Lower lobe of right lung (tissue), 2 donors: ENCODE data around the gene PTCSC3. TPM values are rescaled to one million over a fixed set of nuclear protein-coding genes. Genes with fewer than 3 reads are reported as not detected.

Experiments used
- ATAC-seq, 2 donors: fragments of 200-7000 bp; cut with Tn5 transposase; one replicate each; pipeline ENCODE4 v1.9.1; 2020 to 2022; ENCODE audit warnings: mild to moderate bottlenecking in 2 of 2, moderate library complexity in 2 of 2
- DNase-seq: peaks from one replicate; pipeline ENCODE4 v3.0.0-alpha.2; 2020
- H3K27ac ChIP-seq: fragments of 200-600 bp; one replicate; pipeline ENCODE4 v1.8.0; 2022
- H3K27me3 ChIP-seq: fragments of 200-600 bp; one replicate; pipeline ENCODE4 v1.8.0; 2022; ENCODE audit warnings: low read depth
- H3K36me3 ChIP-seq: fragments of 200-600 bp; one replicate; pipeline ENCODE4 v1.8.0; 2022; ENCODE audit warnings: mild to moderate bottlenecking
- H3K4me1 ChIP-seq: fragments of 200-600 bp; one replicate; pipeline ENCODE4 v1.8.0; 2022
- H3K4me3 ChIP-seq: fragments of 200-600 bp; one replicate; pipeline ENCODE4 v1.8.0; 2022; ENCODE audit warnings: mild to moderate bottlenecking
- H3K9me3 ChIP-seq: fragments of 200-600 bp; one replicate; pipeline ENCODE4 v1.8.0; 2022
- CTCF ChIP-seq: fragments of 200-600 bp; IDR thresholded peaks from one replicate; pipeline ENCODE4 v1.8.0; 2022; ENCODE audit warnings: antibody characterized with exemption, mild to moderate bottlenecking
- intact Hi-C: fragments of 100-400 bp; cut with DNase I; formaldehyde crosslinking; loops from one replicate; pipeline ENCODE4 v1.11.0; 2022
- total RNA-seq: library from RNA; stranded (reverse); fragmentation: NEBNext Ultra II Directional; extraction: Animal tissue kit (Norgen Biotek cat#: 25700); gene quantifications from one replicate; pipeline ENCODE4 v1.2.1, GENCODE V29; 2021
- donor health status: DM: no; HTN: yes; CAD: no; lungs with severe emphysema.

The PTCSC3 gene
- total RNA-seq, 1 donor from 2014 or later: 1.5 TPM

- no peaks in the 10 kb centered on the region for H3K9me3 ChIP-seq
- DNase-seq: no peak
- H3K36me3 ChIP-seq: no peaks in the 10 kb centered on the region
- intact Hi-C loops: no loop called here
- H3K4me3 ChIP-seq: no peak overlapping the region
- H3K27me3 ChIP-seq: no peaks in the 10 kb centered on the region
- H3K4me1 ChIP-seq: no peaks in the 10 kb centered on the region
- ATAC-seq: no peak
- no peak for TF ChIP-seq CTCF
- no peak overlapping the region for H3K27ac ChIP-seq
Measured at GRCh38 chr14:36177489-36177888, 967 bp upstream of the PTCSC3 start.

- intact Hi-C loops: no loop called here
- no peaks in the 10 kb centered on the region for H3K9me3 ChIP-seq
- no peak overlapping the region for H3K4me3 ChIP-seq
- ATAC-seq (no peak), DNase-seq (no peak)
- no peaks in the 10 kb centered on the region for H3K27me3 ChIP-seq
- H3K27ac ChIP-seq: no peak overlapping the region
- TF ChIP-seq CTCF: no peak
- H3K36me3 ChIP-seq: no peaks in the 10 kb centered on the region
- H3K4me1 ChIP-seq: no peaks in the 10 kb centered on the region
Measured at GRCh38 chr14:36174767-36175424, 1.6 kb downstream of the PTCSC3 start.

- no peak overlapping the region for H3K4me3 ChIP-seq
- H3K27ac ChIP-seq: no peak overlapping the region
- TF ChIP-seq CTCF: no peak
- H3K9me3 ChIP-seq: no peaks in the 10 kb centered on the region
- no peak for ATAC-seq
- H3K36me3 ChIP-seq: no peaks in the 10 kb centered on the region
- no peak for DNase-seq
- no peaks in the 10 kb centered on the region for H3K4me1 ChIP-seq
- intact Hi-C loops: no loop called here
- H3K27me3 ChIP-seq: no peaks in the 10 kb centered on the region
Measured at GRCh38 chr14:36173161-36173560, 3.4 kb downstream of the PTCSC3 start.

- DNase-seq (no peak), ATAC-seq (no peak)
- Histone ChIP-seq H3K4me3 (no peak overlapping the region), H3K27me3 (no peaks in the 10 kb centered on the region), H3K36me3 (no peaks in the 10 kb centered on the region), H3K27ac (no peak overlapping the region), H3K9me3 (no peaks in the 10 kb centered on the region), H3K4me1 (no peaks in the 10 kb centered on the region)
- intact Hi-C loops: no loop called here
- no peak for TF ChIP-seq CTCF
Measured at GRCh38 chr14:36171607-36172006, 4.9 kb downstream of the PTCSC3 start.

- H3K4me1 ChIP-seq: no peaks in the 10 kb centered on the region
- no peaks in the 10 kb centered on the region for H3K9me3 ChIP-seq
- no peak overlapping the region for H3K27ac ChIP-seq
- intact Hi-C loops: no loop called here
- no peaks in the 10 kb centered on the region for H3K27me3 ChIP-seq
- DNase-seq (no peak), ATAC-seq (no peak)
- TF ChIP-seq CTCF: no peak
- no peaks in the 10 kb centered on the region for H3K36me3 ChIP-seq
- H3K4me3 ChIP-seq: no peak overlapping the region
Measured at GRCh38 chr14:36167431-36167830, 9.1 kb downstream of the PTCSC3 start.
